ENCODE data around the gene FBRS. TPM values are rescaled to one million over a fixed set of nuclear protein-coding genes. Genes with fewer than 3 reads are reported as not detected.

Gene FBRS
- total and polyA plus RNA-seq, 2 of the 8 experiments (the other 6 are each of a cell fraction or from before 2014, with no cell fraction given), result 2.4 to 13.9 TPM

GRCh38 chr16:30637944-30638343 is 20.3 kb upstream of the FBRS start:
- Histone ChIP-seq H3K9ac (replicated peaks in 1 of 4; ENCODE audit: extremely low read depth in 1 of 4, low read depth in 3 of 4, low read length in 3 of 4) (no peak overlapping the region), H3K4me2 (ENCODE audit: insufficient read depth in 1 of 2, low read depth in 2 of 2, low read length in 2 of 2) (no peak overlapping the region), H3K14ac (ENCODE audit: insufficient read length) (no peak overlapping the region), H2BK15ac (ENCODE audit: low read length) (no peak overlapping the region), H2BK120ac (replicated peaks; ENCODE audit: low read depth, low read length) (no peak overlapping the region), H3K27ac (ENCODE audit: low read depth, low read length) (no peak overlapping the region), H3K4me3 (ENCODE audit: extremely low read depth in 1 of 4, insufficient read depth in 2 of 4, low read depth in 3 of 4, low read length in 4 of 4) (no peak overlapping the region), H3K4ac (replicated peaks; ENCODE audit: insufficient read length, low read depth, low read length) (no peak overlapping the region), H3K9me3 (ENCODE audit: insufficient read depth in 2 of 2, low read depth in 1 of 2, low read length in 1 of 2) (no peaks in the 10 kb centered on the region), H3K56ac (replicated peaks; ENCODE audit: insufficient read length, low read depth, low read length) (no peak overlapping the region), H3K79me1 (ENCODE audit: low read depth, low read length) (no peaks in the 10 kb centered on the region), H2BK5ac (ENCODE audit: low read depth, low read length) (no peak overlapping the region), H2BK12ac (ENCODE audit: low read depth, low read length) (no peak overlapping the region), H3K4me1 (replicated peaks in 1 of 4; ENCODE audit: control insufficient read depth in 3 of 4, insufficient read depth in 4 of 4, low read length in 3 of 4) (no peaks in the 10 kb centered on the region; a peak in 1 of 7 replicates), H4K20me1 (replicated peaks in 1 of 2; ENCODE audit: control insufficient read depth in 1 of 2, insufficient read depth in 2 of 2, low read length in 2 of 2) (no peaks in the 10 kb centered on the region), H2BK20ac (ENCODE audit: low read length) (no peak overlapping the region), H3K79me2 (ENCODE audit: control insufficient read depth in 1 of 2, insufficient read depth in 2 of 2, low read length in 2 of 2) (peaks cover 0 to 4% of the 10 kb centered on the region in 2 experiments; a peak in 1 of 4 replicates), H3K23me2 (ENCODE audit: low read depth, low read length) (no peaks in the 10 kb centered on the region; the same call in 1 of the 2 replicates), H3K36me3 (ENCODE audit: control insufficient read depth in 2 of 4, insufficient read depth in 4 of 4, low read length in 3 of 4) (no peaks in the 10 kb centered on the region), H3K18ac (ENCODE audit: extremely low read depth, low read length) (no peak overlapping the region), H3K23ac (ENCODE audit: insufficient read length) (no peak overlapping the region), H4K8ac (ENCODE audit: extremely low read depth, insufficient read depth, low read length) (no peak overlapping the region), H2AFZ (ENCODE audit: low read length) (no peak overlapping the region), H4K5ac (ENCODE audit: insufficient read length, low read depth, low read length) (no peak overlapping the region), H2AK5ac (ENCODE audit: low read depth, low read length) (no peak overlapping the region), H4K91ac (replicated peaks; ENCODE audit: insufficient read length, low read length) (no peak overlapping the region), H3K27me3 (replicated peaks in 1 of 4; ENCODE audit: control insufficient read depth in 3 of 4, extremely low read depth in 1 of 4, insufficient read depth in 3 of 4, low read length in 3 of 4) (no peaks in the 10 kb centered on the region; a peak in 1 of 7 replicates)
- WGBS, 2 experiments (ENCODE audit: extremely low coverage in 1 of 2, insufficient coverage in 1 of 2, insufficient read length in 1 of 2, insufficient replicate concordance in 2 of 2, low coverage in 1 of 2, low lambda C conversion rate in 2 of 2, missing lambda C conversion rate in 1 of 2), result 47% methylated on average over 1 of the region's 1 CpG; no CpG with 5 or more reads in 1 of the 2 experiments
- no peak for DNase-seq (ENCODE audit: low read depth in 1 of 2, low spot score in 2 of 2)
- POLR2A ChIA-PET (ENCODE audit: partially characterized antibody), result interaction anchor here (0.7 to 1.2 kb wide), 2 partner anchors 28 to 47 kb away, joined by 3 read pairs; partner anchors contain the start of gene ZNF689
- no peak for FAIRE-seq
- CTCF ChIA-PET (ENCODE audit: partially characterized antibody), result interaction anchor here (0.7 to 2.6 kb wide), 11 partner anchors 9 to 466 kb away, joined by 3 to 14 read pairs (median 3); no protein-coding TSS in a partner anchor
- TF ChIP-seq EGR1 (IDR thresholded peaks at IDR 0.05; ENCODE audit: borderline replicate concordance, low read depth, low read length) (no peak), BACH1 (IDR thresholded peaks at IDR 0.05; ENCODE audit: low read length) (no peak), CTCF (IDR thresholded peaks at IDR 0.05; ENCODE audit: control extremely low read depth in 1 of 3, insufficient read depth in 1 of 3, low read depth in 1 of 3, low read length in 3 of 3) (peak in 2 of 3 experiments; percentile 58 to 73; a peak in 3 of 4 replicates), ATF2 (IDR thresholded peaks at IDR 0.05; ENCODE audit: low read length) (no peak), RNF2 (IDR thresholded peaks at IDR 0.05; ENCODE audit: borderline replicate concordance, low read depth, low read length, missing control alignments, poor library complexity, severe bottlenecking) (no peak), KDM1A (IDR thresholded peaks at IDR 0.05; ENCODE audit: borderline replicate concordance, low read length) (no peak), HDAC2 (IDR thresholded peaks at IDR 0.05; ENCODE audit: borderline replicate concordance in 1 of 2, low read depth in 2 of 2, low read length in 2 of 2) (no peak), BRCA1 (IDR thresholded peaks at IDR 0.05; ENCODE audit: low read depth, low read length) (no peak)
